ENCODE results near the gene INAFM1.

INAFM1 gene

GRCh38 chr19:47228937-47229675, 45.6 kb upstream of the INAFM1 start (continued):
- no peak for TF ChIP-seq ZNF701 (tag by site-specific recombination; IDR thresholded peaks at IDR 0.05)
- peak; percentile 61 for TF ChIP-seq ZNF398 (tag by site-specific recombination; IDR thresholded peaks at IDR 0.05)
- 0 out of 2 replicates have a peak, but pooled peaks have one; percentile 23 for TF ChIP-seq GLI4 (tag by site-specific recombination; IDR thresholded peaks at IDR 0.05)
- peak; percentile 51 for TF ChIP-seq ZNF157 (tag by site-specific recombination; IDR thresholded peaks at IDR 0.05)
- TF ChIP-seq SCRT2 (tag by site-specific recombination; IDR thresholded peaks at IDR 0.05), result peak; percentile 92

GRCh38 chr19:47229676-47230053, 45.0 kb upstream of the INAFM1 start:
- POLR2A ChIA-PET, result interaction anchor here (0.5 to 6.8 kb wide), 5 partner anchors 14 to 117 kb away, joined by 3 to 112 read pairs (median 5); partner anchors contain the start of gene ZC3H4
- H3K4me1 ChIP-seq (ENCODE audit: control insufficient read depth, insufficient read depth, low read length), result peaks cover 29% of the 10 kb centered on the region
- peak overlapping the region; percentile 67; the same call in 1 of the 2 replicates for H3K27ac ChIP-seq (ENCODE audit: extremely low read depth, low read depth, low read length)
- CTCF ChIA-PET, result interaction anchor here (1.8 to 7.6 kb wide), 2 partner anchors 17 to 19 kb away, joined by 10 to 86 read pairs; no protein-coding TSS in a partner anchor
- peaks cover 5 to 6% of the 10 kb centered on the region in 2 experiments; a peak in 2 of 3 replicates for H3K36me3 ChIP-seq (ENCODE audit: control insufficient read depth in 2 of 2, insufficient read depth in 1 of 2, low read length in 2 of 2)
- H3K9me3 ChIP-seq (ENCODE audit: control insufficient read depth, insufficient read depth, low read depth, low read length), result no peaks in the 10 kb centered on the region
- peak overlapping the region; percentile 91 for H3K4me3 ChIP-seq (ENCODE audit: low read depth, low read length)
- TF ChIP-seq ZNF560 (tag by site-specific recombination; IDR thresholded peaks at IDR 0.05; ENCODE audit: borderline replicate concordance) (no peak), ZNF202 (tag by site-specific recombination; IDR thresholded peaks at IDR 0.05; ENCODE audit: borderline replicate concordance) (no peak), ZNF48 (tag by site-specific recombination; IDR thresholded peaks at IDR 0.05) (no peak), PATZ1 (tag by site-specific recombination; IDR thresholded peaks at IDR 0.05) (no peak), KLF1 (tag by site-specific recombination; IDR thresholded peaks at IDR 0.05) (no peak), PBX3 (CRISPR knock-in tag; IDR thresholded peaks at IDR 0.05) (no peak), ZNF175 (tag by site-specific recombination; IDR thresholded peaks at IDR 0.05) (no peak), ZNF19 (tag by site-specific recombination; IDR thresholded peaks at IDR 0.05; ENCODE audit: low read depth) (0 out of 2 replicates have a peak, but pooled peaks have one; percentile 0), ZNF132 (tag by site-specific recombination; IDR thresholded peaks at IDR 0.05; ENCODE audit: borderline replicate concordance) (no peak), ZNF704 (tag by site-specific recombination; IDR thresholded peaks at IDR 0.05) (no peak), ZNF449 (tag by site-specific recombination; IDR thresholded peaks at IDR 0.05) (no peak), ZNF280D (tag by site-specific recombination; IDR thresholded peaks at IDR 0.05) (no peak), ZNF423 (tag by site-specific recombination; IDR thresholded peaks at IDR 0.05) (no peak), ZNF558 (tag by site-specific recombination; IDR thresholded peaks at IDR 0.05) (no peak), HIC1 (tag by site-specific recombination; IDR thresholded peaks at IDR 0.05) (no peak), MZF1 (tag by site-specific recombination; IDR thresholded peaks at IDR 0.05; ENCODE audit: borderline replicate concordance) (no peak), GFI1B (tag by site-specific recombination; IDR thresholded peaks at IDR 0.05) (no peak)
